Kidney epithelial cell (primary cell): ENCODE data around the gene GOLT1A. TPM values are rescaled to one million over a fixed set of nuclear protein-coding genes. Genes with fewer than 3 reads are reported as not detected.

Experiments used
- DNase-seq: peaks from one replicate; pipeline ENCODE4 v3.0.0-alpha.2; 2010; ENCODE audit warnings: low read depth
- H3K27me3 ChIP-seq: 2 replicates; pipeline ENCODE4 v1.6.0; 2011; ENCODE audit warnings: low read length; ENCODE audit not compliant: control insufficient read depth, insufficient read depth
- H3K36me3 ChIP-seq: 2 replicates; pipeline ENCODE4 v1.5.1; 2011; ENCODE audit warnings: low read length; ENCODE audit not compliant: control insufficient read depth, insufficient read depth
- H3K4me3 ChIP-seq: 2 replicates; pipeline ENCODE4 v1.5.1; 2011; ENCODE audit warnings: low read depth, mild to moderate bottlenecking, control low read depth, low read length
- total RNA-seq: library from RNA; depleted of rRNA; stranded (reverse); fragments of >200 nt; gene quantifications from 2 replicates; pipeline ENCODE4 v1.2.3, GENCODE V29; 2015
- TF ChIP-seq, protein P1 (sequence below): IDR thresholded peaks from 2 replicates; pipeline ENCODE4 v1.5.1; 2011; ENCODE audit warnings: mild to moderate bottlenecking, moderate library complexity, low read length, control low read depth, inconsistent platforms; ENCODE audit not compliant: insufficient read depth, poor library complexity, severe bottlenecking

GOLT1A gene
- total RNA-seq, 1 donor from 2014 or later, result 5.0 TPM

DNA sequence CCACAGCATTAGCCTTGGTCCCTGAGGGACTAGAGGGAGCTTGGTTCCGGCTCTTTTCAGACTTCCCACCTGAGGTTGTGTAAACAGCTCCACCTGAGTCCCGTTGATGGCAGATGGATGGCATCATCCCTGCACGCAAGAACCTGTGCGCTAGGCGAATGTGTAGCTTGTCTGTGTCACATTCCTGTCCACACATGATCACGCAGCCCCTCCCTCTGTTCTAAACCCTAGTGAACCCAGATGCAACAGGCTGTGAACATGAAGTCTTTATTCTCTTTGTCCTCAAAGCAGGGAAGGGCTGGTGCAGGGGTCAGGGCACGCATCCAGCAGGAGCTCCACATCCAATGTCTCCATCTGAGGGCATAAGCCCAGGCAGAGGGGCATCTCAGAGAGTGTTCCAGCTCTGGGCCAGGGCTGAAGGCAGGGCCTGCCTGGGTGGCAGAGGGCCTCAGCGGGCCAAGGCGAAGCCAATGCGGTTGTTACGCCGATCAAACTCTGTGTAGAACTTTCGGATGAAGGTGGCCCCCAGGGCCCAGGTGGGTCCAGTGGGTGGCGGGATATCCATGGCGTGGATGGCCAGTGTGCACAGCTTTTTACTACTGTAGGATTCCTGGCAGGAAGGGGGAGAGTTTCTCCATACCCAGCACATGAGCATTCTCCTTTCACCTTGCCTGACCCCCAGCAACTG, 59.1 kb downstream of the GOLT1A start:
- DNase-seq, result no peak
- Histone ChIP-seq H3K4me3 (no peak overlapping the region), H3K36me3 (no peaks in the 10 kb centered on the region), H3K27me3 (peaks cover 2% of the 10 kb centered on the region)
- TF ChIP-seq, protein P1, sequence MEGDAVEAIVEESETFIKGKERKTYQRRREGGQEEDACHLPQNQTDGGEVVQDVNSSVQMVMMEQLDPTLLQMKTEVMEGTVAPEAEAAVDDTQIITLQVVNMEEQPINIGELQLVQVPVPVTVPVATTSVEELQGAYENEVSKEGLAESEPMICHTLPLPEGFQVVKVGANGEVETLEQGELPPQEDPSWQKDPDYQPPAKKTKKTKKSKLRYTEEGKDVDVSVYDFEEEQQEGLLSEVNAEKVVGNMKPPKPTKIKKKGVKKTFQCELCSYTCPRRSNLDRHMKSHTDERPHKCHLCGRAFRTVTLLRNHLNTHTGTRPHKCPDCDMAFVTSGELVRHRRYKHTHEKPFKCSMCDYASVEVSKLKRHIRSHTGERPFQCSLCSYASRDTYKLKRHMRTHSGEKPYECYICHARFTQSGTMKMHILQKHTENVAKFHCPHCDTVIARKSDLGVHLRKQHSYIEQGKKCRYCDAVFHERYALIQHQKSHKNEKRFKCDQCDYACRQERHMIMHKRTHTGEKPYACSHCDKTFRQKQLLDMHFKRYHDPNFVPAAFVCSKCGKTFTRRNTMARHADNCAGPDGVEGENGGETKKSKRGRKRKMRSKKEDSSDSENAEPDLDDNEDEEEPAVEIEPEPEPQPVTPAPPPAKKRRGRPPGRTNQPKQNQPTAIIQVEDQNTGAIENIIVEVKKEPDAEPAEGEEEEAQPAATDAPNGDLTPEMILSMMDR, result no peak

DNA sequence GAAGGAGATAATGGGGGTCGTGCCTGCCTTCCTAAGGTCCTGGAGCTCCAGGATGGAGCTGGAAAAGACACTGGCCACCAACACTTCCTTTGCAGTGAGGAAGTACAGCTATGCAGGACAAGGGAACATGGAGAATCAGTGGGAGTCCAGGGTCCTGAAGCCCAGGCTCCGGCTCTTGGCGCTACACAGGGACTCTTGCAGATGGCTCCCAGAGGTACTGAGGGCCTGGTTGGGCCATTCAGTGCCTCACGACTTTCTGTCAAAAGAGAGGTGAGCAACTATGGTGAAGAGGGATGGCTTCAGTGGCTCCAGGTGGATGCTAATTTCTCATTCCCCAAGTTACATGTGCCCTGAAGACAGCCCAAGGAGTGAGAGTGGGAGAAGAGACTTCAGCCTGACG, 60.1 kb downstream of the GOLT1A start:
- TF ChIP-seq, protein P1, result no peak
- no peak overlapping the region for H3K4me3 ChIP-seq
- DNase-seq, result no peak
- H3K36me3 ChIP-seq, result no peaks in the 10 kb centered on the region
- peaks cover 2% of the 10 kb centered on the region for H3K27me3 ChIP-seq

DNA sequence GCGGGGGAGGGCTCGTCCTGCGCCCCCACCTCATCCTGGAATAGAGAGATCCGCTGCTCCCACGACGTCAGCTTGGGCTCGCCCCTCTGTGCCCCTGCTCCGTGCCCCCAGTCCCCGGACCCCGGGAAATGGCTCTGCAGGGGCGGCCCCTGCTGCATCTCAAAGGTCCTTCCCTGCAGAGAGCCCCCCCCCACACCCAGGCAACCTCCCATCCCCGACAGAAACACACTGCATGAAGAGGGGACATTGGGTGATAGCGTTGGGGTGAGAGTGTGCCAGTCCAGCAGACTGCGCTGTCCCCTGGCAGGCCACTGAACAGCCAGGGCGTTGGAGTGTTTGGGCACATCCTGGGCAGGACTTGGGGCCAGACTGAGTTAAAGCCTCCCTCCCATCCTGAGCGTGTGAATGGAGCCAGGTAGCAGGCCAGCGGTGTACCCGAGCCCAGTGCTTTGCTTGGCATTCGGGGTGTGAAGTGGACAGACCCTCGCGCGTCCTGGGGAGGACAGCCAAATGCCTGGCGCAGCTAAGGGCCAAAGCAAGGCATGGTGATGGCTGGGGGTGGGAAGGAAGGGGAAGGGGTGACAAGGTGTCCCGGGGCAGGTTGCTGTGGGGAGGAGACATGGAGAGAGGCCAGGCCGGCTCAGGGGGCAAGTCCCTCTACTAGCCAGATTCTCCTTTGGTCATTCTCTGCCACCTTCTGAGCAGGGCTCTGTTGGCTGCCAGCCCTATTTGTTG, 61.3 kb downstream of the GOLT1A start:
- Histone ChIP-seq H3K36me3 (no peaks in the 10 kb centered on the region), H3K27me3 (peaks cover 2% of the 10 kb centered on the region), H3K4me3 (peak overlapping the region; percentile 59)
- no peak for DNase-seq
- TF ChIP-seq, protein P1, result no peak

DNA sequence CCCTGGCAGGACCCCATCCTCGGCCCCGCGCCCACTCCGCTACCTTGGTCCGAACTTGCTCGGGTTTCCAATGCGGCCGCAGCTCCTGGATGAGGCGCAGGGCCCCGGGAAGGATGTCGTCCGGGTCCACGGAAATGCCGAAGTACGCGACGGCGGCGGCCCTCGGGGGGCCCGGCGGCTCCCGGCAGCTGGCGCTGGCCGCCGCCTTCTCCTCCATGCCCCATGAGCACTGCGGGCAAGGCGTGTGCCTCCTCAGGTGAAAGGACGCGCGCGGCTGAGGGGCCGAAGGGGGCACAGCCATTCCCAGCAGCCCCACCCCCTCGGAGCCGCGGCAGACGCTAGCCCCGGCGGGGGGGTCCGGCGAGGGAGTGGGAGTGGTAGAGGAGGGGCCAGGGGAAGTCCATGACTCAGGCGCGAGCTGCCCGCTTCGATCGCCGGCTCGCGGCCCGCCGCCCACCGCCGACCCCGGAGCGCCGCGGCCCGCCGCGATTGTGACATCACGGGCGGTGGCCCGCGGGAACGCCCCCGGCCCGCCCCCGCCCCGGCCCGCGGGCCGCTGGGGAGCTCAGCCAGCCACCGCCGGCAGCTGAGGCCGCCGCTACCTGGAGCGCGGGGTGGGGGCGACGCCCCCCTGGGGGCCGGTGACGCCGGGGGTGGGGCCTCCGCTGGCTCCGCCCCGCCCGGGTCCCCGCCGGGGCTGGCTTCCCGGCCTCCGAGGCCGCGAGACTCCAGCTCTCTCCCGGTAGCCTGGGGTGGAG, 62.1 kb downstream of the GOLT1A start, which contains the start of gene ETNK2:
Gene ETNK2, minus strand, starts transcription at position 493 of the 758 bp plus-strand sequence. Its CDS starts 192 bp downstream, at position 301.
- DNase-seq, result no peak
- TF ChIP-seq, protein P1, result no peak
- peak within 1 kb of the TSS; percentile 59 for H3K4me3 ChIP-seq

DNA sequence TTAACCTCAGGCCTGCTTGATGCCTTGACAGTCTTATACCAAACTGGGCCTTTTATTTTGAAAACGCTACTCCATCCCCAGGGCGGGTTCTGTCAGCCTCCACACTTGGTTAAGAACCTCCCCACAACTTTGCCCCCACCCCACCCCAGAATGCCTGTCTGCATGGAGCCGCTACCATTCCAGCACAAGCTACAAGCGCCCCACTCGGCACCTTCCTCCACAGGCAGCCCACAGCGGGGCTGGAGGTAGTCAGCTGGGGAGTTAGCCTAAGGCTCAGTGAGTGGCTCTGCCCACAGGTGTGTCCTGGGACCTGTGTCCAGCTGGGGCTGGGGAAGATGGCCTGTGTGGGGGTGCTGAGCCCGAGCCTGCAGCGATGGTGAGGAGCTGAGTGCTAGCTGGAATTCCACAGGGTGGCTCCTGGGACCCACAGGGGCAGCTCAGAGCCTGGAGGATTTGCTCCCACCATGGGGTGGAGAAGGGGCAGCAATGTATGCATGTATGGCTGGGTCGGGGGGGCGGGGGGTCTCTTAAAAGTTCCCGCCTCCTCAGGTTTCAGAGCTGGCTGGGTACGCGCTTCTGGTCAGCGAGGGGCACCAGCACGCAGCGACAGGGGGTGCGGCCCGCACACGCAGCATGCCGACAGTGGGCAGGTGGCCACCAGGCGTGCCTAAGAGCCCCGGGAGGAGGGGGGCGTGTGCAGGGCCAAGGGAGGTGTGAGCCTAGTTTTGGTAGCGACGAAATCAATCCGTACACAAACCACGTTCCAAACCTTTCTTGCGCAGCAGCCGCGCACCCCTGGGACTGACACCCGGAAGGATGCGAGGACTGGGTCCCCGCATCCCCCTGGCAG, 62.9 kb downstream of the GOLT1A start:
- peaks cover 2% of the 10 kb centered on the region for H3K27me3 ChIP-seq
- DNase-seq, result no peak
- TF ChIP-seq, protein P1, result peak; percentile 6
- H3K4me3 ChIP-seq, result peak overlapping the region; percentile 59
- no peaks in the 10 kb centered on the region for H3K36me3 ChIP-seq

More for the DNA sequence above, 62.1 kb downstream of the GOLT1A start, which contains the start of gene ETNK2:
- Histone ChIP-seq H3K27me3 (peaks cover 2% of the 10 kb centered on the region), H3K36me3 (no peaks in the 10 kb centered on the region)
